ENCODE measurements around the gene AP5S1. TPM values are rescaled to one million over a fixed set of nuclear protein-coding genes. Genes with fewer than 3 reads are reported as not detected.

Gene AP5S1
- total and polyA plus RNA-seq, 2 of the 4 experiments (the other 2 are of a cell fraction) = 10.1 to 11.7 TPM

- in situ Hi-C loops (cut with MboI; ENCODE audit: low sequenced_read_pairs) (no loop called here), intact Hi-C loops (cut with micrococcal nuclease) (no loop called here), dilution Hi-C loops (cut with HindIII; ENCODE audit: low sequenced_read_pairs, unreplicated experiment) (no loop called here)
- H2BK5ac ChIP-seq (ENCODE audit: low read depth, low read length, poor library complexity, severe bottlenecking) = no peak overlapping the region
- H3K4me3 ChIP-seq (ENCODE audit: insufficient read depth, low read depth, low read length) = no peak overlapping the region
- no peak overlapping the region for H4K5ac ChIP-seq (ENCODE audit: low read depth, low read length)
- H3K18ac ChIP-seq (ENCODE audit: low read depth, low read length) = no peak overlapping the region
- no peaks in the 10 kb centered on the region for H3K4me1 ChIP-seq (ENCODE audit: control insufficient read depth, insufficient read depth, low read length)
- no peak overlapping the region for H3K14ac ChIP-seq (replicated peaks; ENCODE audit: low read depth, low read length)
- ChIA-PET POLR2A (ENCODE audit: unreplicated experiment) (no interaction called here), CTCF (no interaction called here)
- DNase-seq (no peak), ATAC-seq (ENCODE audit: low read depth) (no peak)
- H2BK15ac ChIP-seq (ENCODE audit: low read depth, low read length) = no peak overlapping the region
- no peak overlapping the region for H3K23ac ChIP-seq (ENCODE audit: low read depth, low read length)
- H3K36me3 ChIP-seq (ENCODE audit: control insufficient read depth, insufficient read depth, low read length) = peaks cover 74% of the 10 kb centered on the region
- no peak for TF ChIP-seq USF2 (IDR thresholded peaks at IDR 0.05; ENCODE audit: low read depth, low read length)
- no peak for TF ChIP-seq MXI1 (IDR thresholded peaks at IDR 0.05; ENCODE audit: borderline replicate concordance, low read depth, low read length)
- no peak for TF ChIP-seq CHD1 (IDR thresholded peaks at IDR 0.05; ENCODE audit: low read depth, low read length)
- TF ChIP-seq POLR2A (IDR thresholded peaks at IDR 0.05; ENCODE audit: low read depth, low read length) = no peak
- no peak for TF ChIP-seq RAD21 (IDR thresholded peaks at IDR 0.05; ENCODE audit: low read length)
- no peak for TF ChIP-seq CEBPB (IDR thresholded peaks at IDR 0.05; ENCODE audit: low read depth, low read length)
- no peak for TF ChIP-seq FOS (IDR thresholded peaks at IDR 0.05; ENCODE audit: low read depth, low read length)
- TF ChIP-seq BHLHE40 (IDR thresholded peaks at IDR 0.05; ENCODE audit: low read depth, low read length) = no peak
- TF ChIP-seq NFE2L2 (IDR thresholded peaks at IDR 0.05; ENCODE audit: low read depth, low read length) = no peak
- no peak for TF ChIP-seq ELK1 (IDR thresholded peaks at IDR 0.05; ENCODE audit: borderline replicate concordance, low read depth, low read length)
- TF ChIP-seq MAZ (IDR thresholded peaks at IDR 0.05; ENCODE audit: borderline replicate concordance, low read depth, low read length) = no peak
- TF ChIP-seq RCOR1 (IDR thresholded peaks at IDR 0.05; ENCODE audit: insufficient replicate concordance, low read length) = no peak
- no peak for TF ChIP-seq SMC3 (IDR thresholded peaks at IDR 0.05; ENCODE audit: low read depth, low read length)
- TF ChIP-seq RFX5 (IDR thresholded peaks at IDR 0.05; ENCODE audit: low read depth, low read length) = no peak
- no peak for TF ChIP-seq CTCF (conservative IDR thresholded peaks at IDR 0.05; ENCODE audit: low read depth, low read length)
- TF ChIP-seq MAFK (IDR thresholded peaks at IDR 0.05; ENCODE audit: low read depth, low read length) = no peak
- H3K9me3 ChIP-seq (ENCODE audit: control insufficient read depth, insufficient read depth, low read length) = peaks cover 5% of the 10 kb centered on the region
- no peak overlapping the region for H3K56ac ChIP-seq (ENCODE audit: extremely low read depth, insufficient read depth, low read length)
- H2AK5ac ChIP-seq (ENCODE audit: low read depth, low read length) = no peak overlapping the region
- no peak overlapping the region for H2AFZ ChIP-seq (replicated peaks; ENCODE audit: low read length, poor library complexity)
- H4K8ac ChIP-seq (ENCODE audit: low read depth in 2 of 2, low read length in 2 of 2) = no peak overlapping the region
- no peak overlapping the region for H4K91ac ChIP-seq (ENCODE audit: insufficient read depth, low read depth, low read length)
- H3K9ac ChIP-seq (ENCODE audit: low read depth, low read length) = no peak overlapping the region
- no peaks in the 10 kb centered on the region for H3K27me3 ChIP-seq (ENCODE audit: control insufficient read depth, insufficient read depth, low read length)
- H2BK20ac ChIP-seq (ENCODE audit: low read depth, low read length) = no peak overlapping the region
- no peak overlapping the region for H2AK9ac ChIP-seq (replicated peaks; ENCODE audit: low read depth, low read length, poor library complexity)
- no TSS peak for BruUV-seq (replicated peaks)
- H3K4me2 ChIP-seq (ENCODE audit: low read depth, low read length) = no peak overlapping the region
- H3K9me1 ChIP-seq (ENCODE audit: insufficient read depth, low read length) = no peaks in the 10 kb centered on the region
- H3K4ac ChIP-seq (ENCODE audit: low read depth, low read length) = no peak overlapping the region
- H2BK120ac ChIP-seq (ENCODE audit: low read depth, low read length) = no peak overlapping the region
- H3K79me1 ChIP-seq (ENCODE audit: low read depth in 1 of 2, low read length in 2 of 2) = peaks cover 15 to 30% of the 10 kb centered on the region in 2 experiments; a peak in 3 of 4 replicates
- H4K20me1 ChIP-seq (ENCODE audit: insufficient read depth, low read length) = peaks cover 27% of the 10 kb centered on the region; the same call in 1 of the 2 replicates
- 80% methylated on average over 2 of the region's 5 CpGs; no CpG with 5 or more reads in 1 of the 2 experiments for WGBS, 2 experiments (ENCODE audit: extremely low coverage in 2 of 2, insufficient read length in 1 of 2)
- H3K27ac ChIP-seq (ENCODE audit: insufficient read depth, low read length) = no peak overlapping the region
Measured at GRCh38 chr20:3864518-3864917, 44.2 kb downstream of the AP5S1 start.

Measured in IMR-90 (cell line).